GM12891 (cell line): ENCODE results near the gene WWP2.

Experiments used
- POLR2AphosphoS5 ChIP-seq: IDR thresholded peaks from 2 replicates; pipeline ENCODE4 v1.6.1; 2011; ENCODE audit warnings: low read depth, low read length, control low read depth
- POU2F2 ChIP-seq: IDR thresholded peaks from 2 replicates; pipeline ENCODE4 v1.6.1; 2011; ENCODE audit warnings: low read depth, mild to moderate bottlenecking, control low read depth, low read length, moderate library complexity

DNA sequence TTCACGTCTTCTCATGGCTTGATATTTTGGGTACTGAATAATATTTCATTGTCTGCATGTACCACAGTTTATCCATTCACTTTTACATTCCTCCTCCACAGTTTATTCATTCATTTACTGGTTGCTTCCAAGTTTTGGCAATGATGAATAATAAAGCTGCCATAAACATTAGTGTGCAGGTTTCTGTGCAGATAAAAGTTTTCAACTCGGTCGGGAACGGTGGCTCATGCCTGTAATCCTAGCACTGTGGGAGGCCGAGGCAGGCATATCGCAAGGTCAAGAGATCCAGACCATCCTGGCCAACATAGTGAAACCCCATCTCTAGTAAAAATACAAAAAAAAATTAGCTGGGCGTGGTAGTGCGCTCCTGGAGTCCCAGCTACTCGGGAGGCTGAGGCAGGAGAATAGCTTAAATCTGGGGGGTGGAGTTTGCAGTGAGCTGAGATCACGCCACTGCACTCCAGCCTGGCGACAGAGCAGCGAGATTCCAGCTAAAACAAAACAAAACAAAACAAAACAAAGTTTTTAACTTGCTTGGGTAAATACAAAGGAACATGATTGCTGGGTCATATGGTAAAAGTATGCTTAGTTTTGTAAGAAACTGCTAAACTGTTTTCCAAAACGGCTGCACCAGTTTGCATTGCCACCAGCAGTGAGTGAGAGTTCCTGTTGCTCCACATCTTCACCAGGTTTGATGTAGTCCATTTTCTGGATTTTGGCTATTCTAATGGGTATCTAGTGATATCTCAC is 89.5 kb downstream of the WWP2 start:
- no peak for TF ChIP-seq POLR2AphosphoS5
- no peak for TF ChIP-seq POU2F2
